ENCODE data around the gene C10orf67.

GRCh38 chr10:23199768-23200511 lies 144.7 kb downstream of the C10orf67 start:
- TF ChIP-seq POLR2A (IDR thresholded peaks at IDR 0.05) (no peak), CTCF (IDR thresholded peaks at IDR 0.05) (no peak)
